SK-N-MC (cell line): ENCODE measurements around the gene RYR3.

Source experiments
- EZH2 ChIP-seq: fragments of 200-600 bp; sonication (generic); IDR thresholded peaks from one replicate; pipeline ENCODE4 v1.6.1; 2017; ENCODE audit warnings: antibody characterized with exemption
- FOXP2 ChIP-seq: optimal IDR thresholded peaks from 2 replicates; pipeline ENCODE3; 2011; ENCODE audit warnings: mild to moderate bottlenecking, moderate library complexity; ENCODE audit not compliant: insufficient read depth; ENCODE audit errors: extremely low read length, control extremely low read depth
- POLR2AphosphoS5 ChIP-seq: IDR thresholded peaks from 2 replicates; pipeline ENCODE4 v1.6.1; 2012; ENCODE audit warnings: mild to moderate bottlenecking, low read depth, low read length, borderline replicate concordance

DNA sequence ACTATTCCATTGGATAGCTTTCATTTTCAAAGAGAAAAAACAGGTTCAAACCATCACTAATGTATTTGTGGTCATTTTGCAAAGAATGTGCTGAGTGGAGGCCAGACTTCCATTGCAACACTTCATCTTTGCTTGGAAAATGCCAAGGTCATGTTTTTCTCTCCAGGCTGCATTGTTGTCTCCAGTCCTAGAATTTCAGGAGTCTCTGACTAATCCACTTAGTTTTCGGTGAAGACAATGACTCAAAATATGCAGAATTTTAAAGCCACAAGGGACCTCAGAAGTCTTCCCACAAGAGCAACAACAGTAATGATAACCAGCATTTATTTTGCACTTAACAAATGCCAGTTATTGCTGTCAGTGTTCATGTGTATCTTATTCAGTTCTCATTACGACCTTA lies 277.0 kb downstream of the RYR3 start:
- TF ChIP-seq POLR2AphosphoS5 (no peak), EZH2 (no peak), FOXP2 (no peak)
